ENCODE results near the gene PKD1. TPM values are rescaled to one million over a fixed set of nuclear protein-coding genes. Genes with fewer than 3 reads are reported as not detected.
A peak's percentile ranks its signal among the peaks of the same experiment; 100 is the strongest.

PKD1 gene
- total RNA-seq, 2 donors from 2014 or later, result 78.9 to 237 TPM

GRCh38 chr16:2046893-2047329 is 88.8 kb downstream of the PKD1 start:
- H3K27me3 ChIP-seq, result no peaks in the 10 kb centered on the region
- 2 to 21% methylated on average over 7 to 8 of the region's 8 CpGs for whole genome bisulfite sequencing, 2 donors
- H3K9me3 ChIP-seq, result no peaks in the 10 kb centered on the region
- no peaks in the 10 kb centered on the region for H3K36me3 ChIP-seq (replicated peaks in 1 of 2; ENCODE audit: insufficient read depth in 1 of 2, low read depth in 2 of 2)
- peaks cover 18% of the 10 kb centered on the region for H3K4me1 ChIP-seq
- H3K27ac ChIP-seq, result peak overlapping the region in 3 of 4 donors; percentile 40 to 65 (median 64)
- DNase-seq (no peak), ATAC-seq (no peak)
- intact Hi-C loops (cut with DNase I), result no loop called here
- TF ChIP-seq CTCF (IDR thresholded peaks at IDR 0.05) (no peak), POLR2A (IDR thresholded peaks at IDR 0.05) (no peak)
- peak overlapping the region; percentile 66 to 67 for H3K4me3 ChIP-seq

GRCh38 chr16:2045965-2046892 is 89.5 kb downstream of the PKD1 start:
- ATAC-seq, result no peak
- TF ChIP-seq CTCF (IDR thresholded peaks at IDR 0.05), result no peak
- TF ChIP-seq POLR2A (IDR thresholded peaks at IDR 0.05), result no peak

GRCh38 chr16:2044541-2044940 is 91.2 kb downstream of the PKD1 start:
- TF ChIP-seq CTCF (IDR thresholded peaks at IDR 0.05) (no peak), POLR2A (IDR thresholded peaks at IDR 0.05) (no peak)
- no peak overlapping the region for H3K4me3 ChIP-seq
- intact Hi-C loops (cut with DNase I), result no loop called here
- no peaks in the 10 kb centered on the region for H3K27me3 ChIP-seq
- ATAC-seq, result no peak
- WGBS, 2 donors, result 88 to 96% methylated on average over 18 to 22 of the region's 22 CpGs
- H3K9me3 ChIP-seq, result no peaks in the 10 kb centered on the region
- H3K4me1 ChIP-seq, result peaks cover 29% of the 10 kb centered on the region
- no peak for DNase-seq
- no peak overlapping the region for H3K27ac ChIP-seq
- H3K36me3 ChIP-seq (replicated peaks in 1 of 2; ENCODE audit: insufficient read depth in 1 of 2, low read depth in 2 of 2), result no peaks in the 10 kb centered on the region

More at GRCh38 chr16:2045965-2046892, 89.5 kb downstream of the PKD1 start:
- H3K27me3 ChIP-seq, result no peaks in the 10 kb centered on the region
- intact Hi-C loops (cut with DNase I), result no loop called here
- DNase-seq, result no peak
- peak overlapping the region in 2 of 4 donors; percentile 64 to 65 for H3K27ac ChIP-seq
- peaks cover 18% of the 10 kb centered on the region for H3K4me1 ChIP-seq
- no peaks in the 10 kb centered on the region for H3K9me3 ChIP-seq
- no peak overlapping the region for H3K4me3 ChIP-seq
- WGBS, 2 donors, result 85 to 87% methylated on average over 10 to 21 of the region's 21 CpGs
- H3K36me3 ChIP-seq (replicated peaks in 1 of 2; ENCODE audit: insufficient read depth in 1 of 2, low read depth in 2 of 2), result no peaks in the 10 kb centered on the region

GRCh38 chr16:2043667-2044451 is 91.8 kb downstream of the PKD1 start:
- no peak for ATAC-seq
- intact Hi-C loops (cut with DNase I), result no loop called here
- Histone ChIP-seq H3K27ac (peak overlapping the region in 1 of 4 donors; percentile 8), H3K4me3 (no peak overlapping the region), H3K9me3 (no peaks in the 10 kb centered on the region), H3K4me1 (peaks cover 26% of the 10 kb centered on the region), H3K36me3 (replicated peaks in 1 of 2; ENCODE audit: insufficient read depth in 1 of 2, low read depth in 2 of 2) (no peaks in the 10 kb centered on the region), H3K27me3 (no peaks in the 10 kb centered on the region)
- TF ChIP-seq CTCF (IDR thresholded peaks at IDR 0.05), result no peak
- TF ChIP-seq POLR2A (IDR thresholded peaks at IDR 0.05), result no peak
- 78 to 100% methylated on average over 2 to 26 of the region's 26 CpGs for WGBS, 2 donors
- no peak for DNase-seq

Measured in body of pancreas (tissue), 4 donors.